ENCODE measurements around the gene TEX13A. TPM values are rescaled to one million over a fixed set of nuclear protein-coding genes. Genes with fewer than 3 reads are reported as not detected.
"Not testable (repeated sequence)": the region's sequence is repeated elsewhere in the genome, so short reads cannot be mapped to it uniquely, and the experiment has no call there.

TEX13A gene
- not detected for polyA plus RNA-seq

GRCh38 chrX:105220636-105221035 lies at the start of gene TEX13A:
Gene TEX13A, minus strand, starts transcription at chrX:105220694. Its CDS starts 297 bp downstream, at chrX:105220397.
- Histone ChIP-seq H3K27me3 (ENCODE audit: control insufficient read depth in 1 of 2, insufficient read depth in 2 of 2, low read length in 2 of 2) (no peaks in the 10 kb centered on the region), H3K4me3 (ENCODE audit: low read depth in 1 of 2, low read length in 2 of 2) (no peak within 1 kb of the TSS), H3K36me3 (ENCODE audit: control insufficient read depth in 2 of 2, insufficient read depth in 2 of 2, low read length in 1 of 2) (no peaks in the 10 kb centered on the region), H3K27ac (ENCODE audit: low read depth in 2 of 2, low read length in 1 of 2) (no peak within 1 kb of the TSS), H3K9me3 (ENCODE audit: control insufficient read depth in 2 of 2, insufficient read depth in 1 of 2, low read depth in 1 of 2, low read length in 1 of 2) (peaks cover 0 to 9% of the 10 kb centered on the region in 2 donors), H3K4me1 (ENCODE audit: control insufficient read depth in 2 of 2, insufficient read depth in 2 of 2, low read length in 1 of 2) (no peaks in the 10 kb centered on the region)
- 77 to 81% methylated on average over 7 of the region's 7 CpGs for WGBS, 2 donors

- Histone ChIP-seq H3K9me3 (ENCODE audit: control insufficient read depth in 2 of 2, insufficient read depth in 1 of 2, low read depth in 1 of 2, low read length in 1 of 2) (no peaks in the 10 kb centered on the region), H3K27me3 (ENCODE audit: control insufficient read depth in 1 of 2, insufficient read depth in 2 of 2, low read length in 2 of 2) (peaks cover 0 to 3% of the 10 kb centered on the region in 2 donors), H3K36me3 (ENCODE audit: control insufficient read depth in 2 of 2, insufficient read depth in 2 of 2, low read length in 1 of 2) (no peaks in the 10 kb centered on the region), H3K27ac (ENCODE audit: low read depth in 2 of 2, low read length in 1 of 2) (no peak overlapping the region), H3K4me3 (ENCODE audit: low read depth in 1 of 2, low read length in 2 of 2) (no peak overlapping the region), H3K4me1 (ENCODE audit: control insufficient read depth in 2 of 2, insufficient read depth in 2 of 2, low read length in 1 of 2) (no peaks in the 10 kb centered on the region)
- 81 to 96% methylated on average over 2 of the region's 2 CpGs for WGBS, 2 donors
Measured at GRCh38 chrX:105269386-105269785, 48.9 kb upstream of the TEX13A start.

GRCh38 chrX:105267167-105267566 lies 46.7 kb upstream of the TEX13A start:
- H3K27me3 ChIP-seq (ENCODE audit: control insufficient read depth in 1 of 2, insufficient read depth in 2 of 2, low read length in 2 of 2) = peaks cover 0 to 6% of the 10 kb centered on the region in 2 donors
- WGBS, 2 donors = 69 to 84% methylated on average over 2 of the region's 2 CpGs
- no peak overlapping the region for H3K27ac ChIP-seq (ENCODE audit: low read depth in 2 of 2, low read length in 1 of 2)
- H3K4me3 ChIP-seq (ENCODE audit: low read depth in 1 of 2, low read length in 2 of 2) = no peak overlapping the region
- H3K9me3 ChIP-seq (ENCODE audit: control insufficient read depth in 2 of 2, insufficient read depth in 1 of 2, low read depth in 1 of 2, low read length in 1 of 2) = no peaks in the 10 kb centered on the region
- H3K36me3 ChIP-seq (ENCODE audit: control insufficient read depth in 2 of 2, insufficient read depth in 2 of 2, low read length in 1 of 2) = no peaks in the 10 kb centered on the region
- H3K4me1 ChIP-seq (ENCODE audit: control insufficient read depth in 2 of 2, insufficient read depth in 2 of 2, low read length in 1 of 2) = no peaks in the 10 kb centered on the region

- Histone ChIP-seq H3K4me1 (ENCODE audit: control insufficient read depth in 2 of 2, insufficient read depth in 2 of 2, low read length in 1 of 2) (no peaks in the 10 kb centered on the region), H3K36me3 (ENCODE audit: control insufficient read depth in 2 of 2, insufficient read depth in 2 of 2, low read length in 1 of 2) (no peaks in the 10 kb centered on the region), H3K9me3 (ENCODE audit: control insufficient read depth in 2 of 2, insufficient read depth in 1 of 2, low read depth in 1 of 2, low read length in 1 of 2) (no peaks in the 10 kb centered on the region), H3K27ac (ENCODE audit: low read depth in 2 of 2, low read length in 1 of 2) (no peak overlapping the region), H3K27me3 (ENCODE audit: control insufficient read depth in 1 of 2, insufficient read depth in 2 of 2, low read length in 2 of 2) (peaks cover 0 to 6% of the 10 kb centered on the region in 2 donors), H3K4me3 (ENCODE audit: low read depth in 1 of 2, low read length in 2 of 2) (no peak overlapping the region)
- 76 to 96% methylated on average over 1 of the region's 1 CpG for WGBS, 2 donors
Measured at GRCh38 chrX:105266456-105266855, 46.0 kb upstream of the TEX13A start.

- H3K27me3 ChIP-seq (ENCODE audit: control insufficient read depth in 1 of 2, insufficient read depth in 2 of 2, low read length in 2 of 2) = peaks cover 0 to 6% of the 10 kb centered on the region in 2 donors
- peaks cover 2 to 4% of the 10 kb centered on the region in 2 donors for H3K9me3 ChIP-seq (ENCODE audit: control insufficient read depth in 2 of 2, insufficient read depth in 1 of 2, low read depth in 1 of 2, low read length in 1 of 2)
- no peaks in the 10 kb centered on the region for H3K36me3 ChIP-seq (ENCODE audit: control insufficient read depth in 2 of 2, insufficient read depth in 2 of 2, low read length in 1 of 2)
- H3K27ac ChIP-seq (ENCODE audit: low read depth in 2 of 2, low read length in 1 of 2) = no peak overlapping the region
- H3K4me3 ChIP-seq (ENCODE audit: low read depth in 1 of 2, low read length in 2 of 2) = no peak overlapping the region
- no peaks in the 10 kb centered on the region for H3K4me1 ChIP-seq (ENCODE audit: control insufficient read depth in 2 of 2, insufficient read depth in 2 of 2, low read length in 1 of 2)
- 65 to 70% methylated on average over 3 of the region's 3 CpGs for whole genome bisulfite sequencing, 2 donors
Measured at GRCh38 chrX:105265093-105265492, 44.6 kb upstream of the TEX13A start.

GRCh38 chrX:105263801-105264200 lies 43.3 kb upstream of the TEX13A start:
- H3K4me3 ChIP-seq (ENCODE audit: low read depth in 1 of 2, low read length in 2 of 2) = no peak overlapping the region
- H3K27ac ChIP-seq (ENCODE audit: low read depth in 2 of 2, low read length in 1 of 2) = no peak overlapping the region
- peaks cover 0 to 6% of the 10 kb centered on the region in 2 donors for H3K27me3 ChIP-seq (ENCODE audit: control insufficient read depth in 1 of 2, insufficient read depth in 2 of 2, low read length in 2 of 2)
- H3K36me3 ChIP-seq (ENCODE audit: control insufficient read depth in 2 of 2, insufficient read depth in 2 of 2, low read length in 1 of 2) = no peaks in the 10 kb centered on the region
- 80 to 86% methylated on average over 1 of the region's 1 CpG for WGBS, 2 donors
- peaks cover 2 to 7% of the 10 kb centered on the region in 2 donors for H3K9me3 ChIP-seq (ENCODE audit: control insufficient read depth in 2 of 2, insufficient read depth in 1 of 2, low read depth in 1 of 2, low read length in 1 of 2)
- H3K4me1 ChIP-seq (ENCODE audit: control insufficient read depth in 2 of 2, insufficient read depth in 2 of 2, low read length in 1 of 2) = no peaks in the 10 kb centered on the region

- Histone ChIP-seq H3K9me3 (ENCODE audit: control insufficient read depth in 2 of 2, insufficient read depth in 1 of 2, low read depth in 1 of 2, low read length in 1 of 2) (peaks cover 2 to 7% of the 10 kb centered on the region in 2 donors), H3K27me3 (ENCODE audit: control insufficient read depth in 1 of 2, insufficient read depth in 2 of 2, low read length in 2 of 2) (peaks cover 0 to 6% of the 10 kb centered on the region in 2 donors), H3K36me3 (ENCODE audit: control insufficient read depth in 2 of 2, insufficient read depth in 2 of 2, low read length in 1 of 2) (no peaks in the 10 kb centered on the region), H3K27ac (ENCODE audit: low read depth in 2 of 2, low read length in 1 of 2) (no peak overlapping the region), H3K4me3 (ENCODE audit: low read depth in 1 of 2, low read length in 2 of 2) (no peak overlapping the region), H3K4me1 (ENCODE audit: control insufficient read depth in 2 of 2, insufficient read depth in 2 of 2, low read length in 1 of 2) (no peaks in the 10 kb centered on the region)
- 76 to 90% methylated on average over 2 of the region's 2 CpGs for WGBS, 2 donors
Measured at GRCh38 chrX:105263171-105263570, 42.7 kb upstream of the TEX13A start.

GRCh38 chrX:105260291-105261043 lies 40.0 kb upstream of the TEX13A start:
- H3K36me3 ChIP-seq (ENCODE audit: control insufficient read depth in 2 of 2, insufficient read depth in 2 of 2, low read length in 1 of 2) = no peaks in the 10 kb centered on the region
- H3K27ac ChIP-seq (ENCODE audit: low read depth in 2 of 2, low read length in 1 of 2) = no peak overlapping the region
- peaks cover 0 to 6% of the 10 kb centered on the region in 2 donors for H3K27me3 ChIP-seq (ENCODE audit: control insufficient read depth in 1 of 2, insufficient read depth in 2 of 2, low read length in 2 of 2)
- H3K9me3 ChIP-seq (ENCODE audit: control insufficient read depth in 2 of 2, insufficient read depth in 1 of 2, low read depth in 1 of 2, low read length in 1 of 2) = peaks cover 2 to 7% of the 10 kb centered on the region in 2 donors
- no peak overlapping the region for H3K4me3 ChIP-seq (ENCODE audit: low read depth in 1 of 2, low read length in 2 of 2)
- no peaks in the 10 kb centered on the region for H3K4me1 ChIP-seq (ENCODE audit: control insufficient read depth in 2 of 2, insufficient read depth in 2 of 2, low read length in 1 of 2)
- 67 to 72% methylated on average over 8 of the region's 8 CpGs for WGBS, 2 donors

GRCh38 chrX:105241056-105241455 lies 20.6 kb upstream of the TEX13A start:
- Histone ChIP-seq H3K4me1 (ENCODE audit: control insufficient read depth in 2 of 2, insufficient read depth in 2 of 2, low read length in 1 of 2) (no peaks in the 10 kb centered on the region), H3K27ac (ENCODE audit: low read depth in 2 of 2, low read length in 1 of 2) (no peak overlapping the region), H3K4me3 (ENCODE audit: low read depth in 1 of 2, low read length in 2 of 2) (no peak overlapping the region), H3K27me3 (ENCODE audit: control insufficient read depth in 1 of 2, insufficient read depth in 2 of 2, low read length in 2 of 2) (no peaks in the 10 kb centered on the region), H3K9me3 (ENCODE audit: control insufficient read depth in 2 of 2, insufficient read depth in 1 of 2, low read depth in 1 of 2, low read length in 1 of 2) (no peaks in the 10 kb centered on the region), H3K36me3 (ENCODE audit: control insufficient read depth in 2 of 2, insufficient read depth in 2 of 2, low read length in 1 of 2) (no peaks in the 10 kb centered on the region)
- WGBS, 2 donors = 53 to 75% methylated on average over 2 of the region's 2 CpGs

- 59 to 82% methylated on average over 3 of the region's 3 CpGs for WGBS, 2 donors
Measured at GRCh38 chrX:105237407-105237806, 16.9 kb upstream of the TEX13A start.

More at GRCh38 chrX:105237407-105237806, 16.9 kb upstream of the TEX13A start:
- not testable (repeated sequence) for H3K4me1 ChIP-seq (ENCODE audit: control insufficient read depth in 2 of 2, insufficient read depth in 2 of 2, low read length in 1 of 2); H3K27ac ChIP-seq (ENCODE audit: low read depth in 2 of 2, low read length in 1 of 2); H3K27me3 ChIP-seq (ENCODE audit: control insufficient read depth in 1 of 2, insufficient read depth in 2 of 2, low read length in 2 of 2); H3K36me3 ChIP-seq (ENCODE audit: control insufficient read depth in 2 of 2, insufficient read depth in 2 of 2, low read length in 1 of 2); H3K9me3 ChIP-seq (ENCODE audit: control insufficient read depth in 2 of 2, insufficient read depth in 1 of 2, low read depth in 1 of 2, low read length in 1 of 2); H3K4me3 ChIP-seq (ENCODE audit: low read depth in 1 of 2, low read length in 2 of 2)

Measured in esophagus (tissue), 2 donors.